HG02943 (cell line): Measurements from ENCODE around the gene MAPK1.
"Not testable (repeated sequence)": the region's sequence is repeated elsewhere in the genome, so short reads cannot be mapped to it uniquely, and the experiment has no call there.

Source experiments
- ATAC-seq: cut with Tn5 transposase; IDR thresholded peaks from one replicate; pipeline ENCODE4 v1.9.1; 2021; ENCODE audit warnings: mild to moderate bottlenecking, low read depth, moderate library complexity; ENCODE audit not compliant: unreplicated experiment

The MAPK1 gene

DNA sequence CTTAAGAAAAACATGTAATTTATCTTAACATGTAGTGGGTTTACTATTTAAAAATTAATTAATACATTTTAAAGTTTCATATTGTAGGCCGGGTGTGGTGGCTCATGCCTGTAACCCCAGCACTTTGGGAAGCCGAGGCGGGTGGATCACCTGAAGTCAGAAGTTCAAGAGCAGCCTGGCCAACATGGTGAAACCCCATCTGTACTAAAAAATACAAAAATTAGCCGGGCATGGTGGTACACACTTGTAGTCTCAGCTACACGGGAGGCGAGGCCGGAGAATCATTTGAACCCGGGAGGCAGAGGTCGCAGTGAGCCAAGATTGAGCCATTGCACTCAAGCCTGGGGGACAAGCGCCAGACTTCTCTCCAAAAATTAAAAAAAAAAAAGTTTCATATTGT is 73.7 kb downstream of the MAPK1 start:
- ATAC-seq, result not testable (repeated sequence)

DNA sequence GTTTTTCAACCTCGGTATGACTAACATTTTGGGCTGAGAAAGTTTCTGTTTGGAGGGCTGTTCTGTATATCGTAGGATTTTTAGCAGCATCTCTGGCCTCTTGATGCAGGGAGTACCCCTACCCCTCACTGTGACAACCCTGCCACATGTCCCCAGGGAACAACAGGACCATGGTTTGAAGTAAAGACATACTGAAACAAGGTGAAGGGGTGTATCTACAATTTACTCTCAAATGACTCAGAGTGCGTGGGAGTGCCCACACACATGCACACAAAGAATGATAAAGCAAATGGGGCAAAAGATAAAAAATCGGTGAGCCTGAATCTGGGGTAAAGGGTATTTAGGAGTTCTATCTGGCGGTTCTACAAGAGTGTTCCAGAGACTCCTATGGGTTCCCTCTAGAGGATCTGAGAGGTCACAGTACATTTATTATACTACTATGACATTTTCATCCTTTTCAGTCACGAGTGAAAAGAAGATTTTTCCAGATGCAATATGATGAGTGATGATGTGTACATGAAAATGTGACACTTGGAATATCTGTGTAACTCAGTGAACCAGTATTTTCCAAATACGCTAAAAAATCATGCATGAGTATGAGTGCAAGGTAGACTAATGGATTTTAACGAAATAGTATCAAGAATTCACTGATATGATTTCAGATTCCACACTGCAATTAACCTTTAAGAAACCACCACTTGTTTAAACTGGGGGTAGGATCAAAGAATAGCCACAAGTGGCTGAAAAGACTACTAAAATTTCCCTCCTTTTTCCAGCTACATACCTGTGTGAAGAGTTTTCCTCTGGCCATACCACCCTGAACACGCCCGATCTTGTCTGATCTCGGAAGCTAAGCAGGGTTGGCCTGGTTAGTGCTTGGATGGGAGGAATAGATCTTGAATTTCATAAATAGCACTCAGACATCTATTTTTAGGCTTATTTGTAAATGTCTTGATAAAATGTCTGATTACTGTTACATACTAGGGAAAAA is 75.5 kb downstream of the MAPK1 start:
- no peak for ATAC-seq

- ATAC-seq, result not testable (repeated sequence)
Observed at GRCh38 chr22:21790849-21791610, 76.4 kb downstream of the MAPK1 start.

- ATAC-seq, result no peak
Observed at GRCh38 chr22:21790359-21790758, 77.1 kb downstream of the MAPK1 start.

DNA sequence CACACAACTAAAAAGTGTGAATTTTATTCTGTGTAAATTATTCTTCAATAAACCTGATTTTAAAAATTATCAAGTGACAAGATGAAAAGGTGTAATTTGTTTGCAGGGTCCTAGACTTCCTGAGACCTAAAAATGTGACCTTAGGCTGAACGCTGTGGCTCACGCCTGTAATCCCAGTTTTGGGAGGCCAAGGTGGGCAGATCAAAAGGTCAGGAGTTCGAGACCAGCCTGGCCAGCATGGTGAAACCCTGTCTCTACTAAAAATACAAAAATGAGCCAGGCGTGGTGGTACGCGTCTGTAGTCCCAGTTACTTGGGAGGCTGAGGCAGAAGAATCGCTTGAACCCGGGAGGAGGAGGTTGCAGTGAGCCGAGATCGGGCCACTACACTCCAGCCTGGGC is 79.9 kb downstream of the MAPK1 start:
- ATAC-seq, result not testable (repeated sequence)

DNA sequence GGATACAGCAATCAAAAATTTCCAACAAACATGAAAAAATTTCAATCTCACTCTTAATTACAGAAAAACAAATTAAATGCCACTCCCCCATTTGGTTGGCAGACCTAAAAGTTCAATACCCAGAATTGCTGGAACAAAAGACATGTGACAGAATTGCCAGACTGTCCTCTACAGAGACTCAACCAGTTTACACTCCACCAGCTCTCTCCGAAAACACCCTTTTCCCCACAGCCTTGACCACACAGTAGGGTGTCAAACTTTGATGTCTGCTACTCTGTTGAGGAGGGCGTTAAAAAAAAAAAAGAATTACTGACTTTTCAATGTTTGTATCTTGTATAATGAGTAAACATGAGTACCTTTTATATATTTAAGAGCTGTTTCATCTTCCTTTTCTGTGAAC is 87.2 kb downstream of the MAPK1 start:
- no peak for ATAC-seq

GRCh38 chr22:21779444-21779843 is 88.0 kb downstream of the MAPK1 start:
- ATAC-seq, result no peak

GRCh38 chr22:21778705-21779363 is 88.6 kb downstream of the MAPK1 start:
- ATAC-seq, result no peak

- no peak for ATAC-seq
Observed at GRCh38 chr22:21771631-21771976, 95.8 kb downstream of the MAPK1 start.

- no peak for ATAC-seq
Observed at GRCh38 chr22:21768435-21768834, 99.0 kb downstream of the MAPK1 start.

- no peak for ATAC-seq
Observed at GRCh38 chr22:21766691-21767462, 100.6 kb downstream of the MAPK1 start.

GRCh38 chr22:21765909-21766529 is 101.4 kb downstream of the MAPK1 start:
- no peak for ATAC-seq

DNA sequence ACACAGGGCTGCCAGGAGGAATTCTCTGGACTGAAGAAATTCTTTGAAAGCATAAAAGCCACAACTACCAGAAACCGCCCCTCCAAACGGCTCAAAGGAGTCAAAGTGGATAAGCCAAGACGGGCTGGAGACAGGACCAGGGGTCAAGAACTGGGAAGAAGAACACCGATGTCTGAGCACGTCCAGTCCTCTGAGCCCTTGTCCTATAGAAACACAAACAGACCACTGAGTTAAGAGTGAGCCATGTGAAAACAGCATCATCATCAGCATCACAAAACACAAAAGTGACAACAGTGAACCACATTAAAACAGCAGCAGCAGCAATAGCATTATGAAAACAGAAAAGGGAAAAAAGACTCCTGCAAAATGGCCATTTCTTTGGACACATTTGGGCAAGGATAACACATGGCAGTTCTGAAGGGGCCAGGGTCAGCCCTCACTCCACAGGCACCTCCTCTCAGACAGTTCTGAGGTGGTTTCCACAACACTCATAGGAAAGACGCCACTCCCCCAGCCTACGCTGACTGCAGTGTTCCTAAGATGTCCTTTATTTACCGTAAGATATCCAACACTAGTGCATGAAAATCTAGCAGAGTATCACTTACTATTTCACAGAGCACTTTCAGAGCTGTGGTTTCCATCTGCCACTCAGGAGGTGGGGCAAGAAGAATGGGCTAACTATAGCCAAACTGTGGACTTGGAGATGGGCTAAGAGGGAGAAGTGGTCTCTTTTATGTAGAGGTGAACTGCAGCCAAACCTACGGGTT is 103.2 kb downstream of the MAPK1 start:
- no peak for ATAC-seq

DNA sequence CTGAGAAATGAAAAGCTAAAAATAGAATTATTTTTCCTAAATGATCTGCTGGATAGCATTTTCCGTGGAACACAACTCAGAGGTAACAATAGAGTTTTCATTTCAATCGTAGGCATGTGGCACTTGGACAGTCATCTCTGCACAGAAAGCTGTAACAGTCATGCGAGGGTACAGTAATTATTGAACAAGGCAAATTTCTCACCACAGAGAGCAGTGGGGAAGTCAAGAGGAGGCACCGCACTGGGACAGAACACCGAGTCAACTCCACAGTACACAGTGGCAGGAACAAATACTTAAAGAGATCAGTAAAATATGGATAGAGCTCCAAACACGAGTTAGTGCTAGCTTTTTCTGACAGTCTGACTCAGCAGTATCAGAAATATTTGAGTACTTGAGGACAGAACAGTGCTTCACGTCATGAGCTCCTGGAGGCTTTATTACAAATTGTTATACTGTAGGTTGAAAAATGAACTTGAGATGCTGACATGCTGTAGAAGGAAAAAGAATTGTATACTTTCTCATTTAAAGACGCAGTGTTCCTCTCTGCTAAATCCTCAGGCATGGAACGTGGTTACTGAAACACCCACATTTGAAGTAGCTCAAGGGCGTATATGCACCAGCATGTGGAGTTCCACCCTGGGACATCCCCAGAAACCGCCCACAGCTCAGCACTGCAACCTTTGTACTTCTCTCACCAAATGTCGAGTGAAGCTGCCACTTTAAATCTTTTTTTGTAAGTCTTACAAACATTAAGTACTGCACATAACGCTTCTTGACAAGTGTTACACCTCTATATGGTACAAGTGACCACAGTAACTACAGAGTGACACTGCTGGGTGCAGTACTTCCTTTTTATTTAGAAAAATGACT is 104.5 kb downstream of the MAPK1 start:
- no peak for ATAC-seq

- ATAC-seq, result no peak
Observed at GRCh38 chr22:21761994-21762680, 105.3 kb downstream of the MAPK1 start.

DNA sequence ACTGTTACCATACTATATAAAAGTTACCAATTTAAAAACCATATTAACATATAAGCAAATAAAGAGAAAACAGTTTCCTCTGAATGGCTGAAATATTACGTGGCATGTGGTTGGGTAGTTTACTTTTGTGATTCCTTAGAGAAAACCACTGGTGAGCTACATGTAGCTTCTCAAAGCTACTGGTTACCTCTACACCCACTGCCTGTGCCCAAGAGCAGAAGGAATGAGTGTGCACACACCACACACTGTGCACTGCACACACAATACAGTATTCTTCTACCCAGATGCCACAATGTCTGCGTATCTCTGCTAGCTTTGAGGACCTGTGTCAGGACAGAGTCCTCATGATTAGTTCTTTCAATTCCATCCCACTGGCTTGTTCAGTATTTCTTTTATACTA is 106.4 kb downstream of the MAPK1 start:
- ATAC-seq, result no peak

GRCh38 chr22:21760640-21761039 is 106.8 kb downstream of the MAPK1 start:
- ATAC-seq, result no peak
